HG03342 (cell line): ENCODE measurements around the gene ZHX3.

Experiments
- ATAC-seq: cut with Tn5 transposase; IDR thresholded peaks from one replicate; pipeline ENCODE4 v1.9.1; 2021; ENCODE audit warnings: mild to moderate bottlenecking, moderate library complexity; ENCODE audit not compliant: unreplicated experiment

ZHX3 gene

DNA sequence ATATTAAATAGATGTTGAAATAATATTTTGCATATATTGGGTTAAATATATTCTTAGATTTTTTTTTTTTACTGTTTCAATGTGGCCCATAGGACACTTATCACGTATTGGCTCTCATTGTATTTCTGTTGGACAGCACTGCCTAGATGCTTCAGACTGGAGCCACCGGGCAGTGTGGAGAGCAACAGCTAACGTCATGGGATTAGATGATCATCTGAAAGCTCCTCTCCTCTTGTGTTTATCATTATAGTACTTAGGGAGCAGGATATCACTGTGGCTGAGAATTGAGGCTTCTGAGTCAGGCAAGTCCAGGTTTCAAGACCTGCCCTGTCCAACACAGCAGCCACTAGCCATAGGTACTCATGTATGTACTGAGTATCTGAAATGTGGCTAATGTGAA, 87.4 kb downstream of the ZHX3 start:
- ATAC-seq, result no peak

GRCh38 chr20:41229259-41229658, 88.3 kb downstream of the ZHX3 start:
- ATAC-seq, result no peak

- ATAC-seq, result peak; percentile 54
Observed at GRCh38 chr20:41228858-41229257, 88.7 kb downstream of the ZHX3 start.

DNA sequence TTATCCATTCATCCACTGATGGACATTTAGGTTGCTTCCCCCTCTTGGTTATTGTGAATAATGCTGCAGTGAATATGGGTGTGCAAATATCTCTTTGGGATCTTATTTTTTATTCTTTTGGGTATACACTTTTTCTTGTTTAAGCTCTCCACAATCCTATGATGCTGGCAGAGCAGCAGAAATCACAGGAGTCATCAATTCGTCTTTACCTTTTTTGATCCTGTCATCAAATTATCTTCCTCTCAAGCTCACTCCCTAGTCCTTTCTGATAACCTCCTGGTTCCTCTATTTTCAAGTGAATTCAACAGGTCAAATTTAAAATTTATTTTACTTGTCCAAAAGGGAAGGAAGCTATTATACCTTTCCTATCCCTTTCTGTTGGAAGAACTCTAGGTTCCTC, 91.1 kb downstream of the ZHX3 start:
- no peak for ATAC-seq

DNA sequence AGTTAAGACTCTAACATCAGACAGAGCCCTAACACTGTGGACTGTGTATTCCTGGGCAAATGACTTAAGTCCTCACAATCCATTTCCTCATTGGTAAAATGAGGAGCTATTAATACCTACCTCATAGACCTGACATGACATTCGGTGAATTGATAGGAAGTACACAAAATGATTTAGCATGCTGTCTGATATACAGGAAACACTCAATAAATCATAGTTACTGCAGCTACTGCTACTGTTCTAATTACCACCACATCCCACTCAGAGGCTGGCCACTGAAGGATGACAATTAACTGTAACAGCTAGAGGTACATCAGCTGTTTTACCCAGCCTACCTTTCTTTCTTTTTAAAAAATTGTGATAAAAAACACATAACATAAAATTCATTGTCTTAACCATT, 92.4 kb downstream of the ZHX3 start:
- no peak for ATAC-seq

GRCh38 chr20:41224281-41224680, 93.2 kb downstream of the ZHX3 start:
- ATAC-seq, result no peak

- ATAC-seq, result no peak
Observed at GRCh38 chr20:41223112-41223511, 94.4 kb downstream of the ZHX3 start.

DNA sequence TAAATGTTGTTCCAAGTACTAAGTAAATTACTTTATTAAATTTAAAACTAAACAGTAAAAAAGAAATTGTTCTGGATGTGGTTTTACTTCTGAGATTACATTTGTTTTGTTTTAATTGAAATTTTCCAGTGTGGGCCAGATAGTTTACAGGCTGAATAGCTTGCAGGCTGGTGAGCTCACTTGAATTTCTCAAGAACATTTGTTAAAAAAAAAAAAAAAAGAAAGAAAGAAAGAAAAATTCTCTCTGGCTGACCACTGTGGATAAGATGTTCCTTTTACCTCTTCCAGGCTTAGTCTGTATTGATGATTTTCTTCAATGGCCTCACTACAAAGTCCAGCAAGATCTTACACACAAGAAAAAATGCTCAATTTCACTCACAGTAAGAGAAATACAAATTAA, 94.8 kb downstream of the ZHX3 start:
- no peak for ATAC-seq

DNA sequence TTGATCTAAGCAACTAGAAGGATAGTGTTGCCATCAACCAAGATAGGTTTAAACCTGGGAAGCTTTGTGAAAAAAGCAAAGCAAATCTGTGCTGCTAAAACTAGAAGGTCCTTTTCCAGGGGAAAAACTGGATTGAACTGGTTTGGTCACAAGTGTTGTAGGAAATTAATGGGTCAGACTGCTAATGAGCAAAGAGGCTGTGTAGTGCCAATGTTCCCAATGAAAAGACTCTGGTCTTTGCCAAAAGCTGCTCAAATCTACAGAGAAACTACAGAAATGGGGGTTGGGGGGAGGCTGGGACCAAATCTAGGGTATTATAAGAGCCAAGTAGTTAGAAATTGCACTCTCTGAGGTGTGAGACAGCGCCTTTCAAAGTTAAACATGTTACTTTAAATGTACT, 95.2 kb downstream of the ZHX3 start:
- ATAC-seq, result no peak

- ATAC-seq, result no peak
Observed at GRCh38 chr20:41221614-41222218, 95.8 kb downstream of the ZHX3 start.

- ATAC-seq, result no peak
Observed at GRCh38 chr20:41219824-41220223, 97.7 kb downstream of the ZHX3 start.

DNA sequence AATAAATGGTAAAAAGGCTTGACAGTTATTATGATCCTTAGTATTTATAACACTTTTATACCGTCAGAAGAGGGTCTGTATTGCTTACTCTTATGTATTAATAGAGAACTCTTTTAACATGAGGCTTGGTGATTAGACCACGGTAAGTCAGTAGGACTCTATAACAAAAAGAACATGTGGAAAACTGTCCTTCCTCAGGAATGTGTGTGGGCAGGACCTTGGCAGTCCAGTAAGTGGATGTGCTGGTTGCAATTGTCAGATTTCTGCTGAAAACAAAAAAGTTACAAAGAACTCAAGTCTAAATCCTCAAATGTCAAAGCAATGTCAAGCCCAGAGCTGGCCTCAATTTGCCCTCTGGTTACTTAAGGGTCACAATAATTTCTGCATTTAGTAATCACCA, 99.1 kb downstream of the ZHX3 start:
- no peak for ATAC-seq

- ATAC-seq, result no peak
Observed at GRCh38 chr20:41217422-41217821, 100.1 kb downstream of the ZHX3 start.

- ATAC-seq, result no peak
Observed at GRCh38 chr20:41214666-41215065, 102.9 kb downstream of the ZHX3 start.

DNA sequence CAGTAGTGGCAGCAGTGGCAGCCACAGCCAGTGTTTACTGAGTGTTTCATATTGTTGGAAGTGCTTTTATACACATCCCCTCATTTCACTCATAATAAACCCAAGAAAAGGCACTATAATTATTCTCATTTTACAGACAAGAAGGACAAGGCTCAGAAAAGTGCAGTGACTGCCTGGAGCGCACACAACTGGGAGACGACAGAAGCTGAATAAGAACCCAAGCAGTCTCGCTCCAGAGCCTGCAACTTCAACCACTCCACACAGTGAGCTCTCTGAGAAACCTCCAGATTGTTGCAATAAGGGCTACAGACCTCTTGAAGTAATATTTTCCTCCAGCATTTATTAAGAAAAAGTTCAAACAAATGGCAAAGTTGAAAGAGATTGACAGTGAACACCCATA, 103.3 kb downstream of the ZHX3 start:
- ATAC-seq, result no peak

- ATAC-seq, result no peak
Observed at GRCh38 chr20:41213150-41213820, 104.2 kb downstream of the ZHX3 start.

DNA sequence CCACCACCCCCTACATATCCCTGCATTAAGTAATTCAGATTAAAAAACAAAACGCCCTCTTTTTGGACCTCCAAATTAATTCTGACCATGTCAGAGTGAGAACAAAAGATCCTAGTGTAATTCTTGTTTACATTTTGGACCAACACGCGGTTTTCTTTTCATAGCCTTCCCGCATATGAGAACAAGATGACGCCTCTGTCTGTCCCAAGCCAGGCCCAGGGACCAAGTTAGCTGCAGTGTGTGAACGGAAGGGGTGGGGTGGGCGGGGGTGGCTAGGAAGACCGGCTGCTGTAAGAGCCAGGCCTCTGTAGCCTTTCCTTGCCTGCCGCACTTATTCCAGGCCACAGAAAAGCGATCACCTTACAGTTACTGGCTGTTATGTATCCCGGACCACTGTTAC, 112.2 kb downstream of the ZHX3 start:
- no peak for ATAC-seq

DNA sequence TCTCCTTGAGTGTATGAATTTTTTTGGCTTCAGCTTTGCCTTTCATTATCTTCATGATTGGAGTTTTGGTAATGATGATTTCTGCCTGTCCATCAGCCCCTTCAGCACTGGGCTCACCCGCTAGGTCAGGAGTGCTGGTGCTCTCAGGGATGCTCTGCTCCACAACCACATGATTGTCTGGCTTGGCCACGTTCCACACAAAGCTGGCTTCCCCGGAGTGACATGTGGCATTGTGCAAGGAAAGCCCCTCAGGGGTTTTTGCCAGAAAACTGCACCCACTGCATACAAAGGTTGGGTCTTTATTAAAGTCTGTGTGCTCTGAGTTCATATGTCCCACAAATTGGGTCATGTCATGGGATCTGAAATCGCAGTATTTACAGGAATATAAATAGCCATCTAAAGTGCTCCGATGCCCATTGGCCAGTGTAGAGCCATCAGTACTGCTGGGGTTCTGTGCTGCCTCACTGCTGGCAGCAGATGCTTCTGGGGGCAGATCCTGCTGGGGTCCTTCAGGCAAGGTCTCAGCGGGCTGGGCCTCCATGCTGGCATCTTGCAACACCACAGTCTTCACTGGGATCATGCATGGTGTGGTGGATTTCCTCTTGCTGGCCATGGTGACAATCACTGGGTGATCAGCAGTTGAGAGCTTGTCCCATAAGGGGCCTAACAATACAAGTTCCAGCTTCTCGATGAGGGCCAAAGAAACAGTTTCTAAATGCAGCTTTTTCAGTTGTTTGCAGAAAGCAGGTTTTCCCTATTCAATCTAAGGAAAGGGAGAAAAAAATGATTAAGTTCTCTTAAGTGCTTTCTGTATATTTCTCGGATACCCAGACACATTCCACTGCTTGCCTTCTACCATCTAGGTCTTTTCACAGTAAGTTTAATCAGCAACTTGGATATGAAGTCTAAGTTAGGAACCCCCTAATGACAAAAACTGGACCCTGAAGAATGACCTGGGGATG, 112.9 kb downstream of the ZHX3 start:
- ATAC-seq, result no peak

DNA sequence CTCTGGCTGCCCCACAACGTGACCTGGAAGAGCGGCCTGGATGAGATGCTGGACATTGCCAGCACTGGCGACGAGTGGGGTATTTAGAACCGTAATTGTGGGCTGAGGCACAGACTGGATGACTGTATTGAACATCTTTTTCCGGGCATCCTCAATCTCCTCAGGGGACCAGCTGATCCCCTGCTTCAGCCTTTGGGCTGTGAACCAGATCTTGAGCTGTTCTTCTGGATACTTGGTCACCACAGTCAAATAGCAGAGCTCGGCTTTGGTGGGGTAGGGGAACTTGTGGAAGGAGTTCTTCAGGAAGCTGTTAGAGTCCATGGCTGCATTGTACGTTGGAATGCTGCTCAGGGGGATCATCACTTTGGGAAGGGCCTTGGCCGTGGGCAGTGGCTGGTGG, 113.9 kb downstream of the ZHX3 start:
- no peak for ATAC-seq

- no peak for ATAC-seq
Observed at GRCh38 chr20:41202426-41202825, 115.1 kb downstream of the ZHX3 start.

DNA sequence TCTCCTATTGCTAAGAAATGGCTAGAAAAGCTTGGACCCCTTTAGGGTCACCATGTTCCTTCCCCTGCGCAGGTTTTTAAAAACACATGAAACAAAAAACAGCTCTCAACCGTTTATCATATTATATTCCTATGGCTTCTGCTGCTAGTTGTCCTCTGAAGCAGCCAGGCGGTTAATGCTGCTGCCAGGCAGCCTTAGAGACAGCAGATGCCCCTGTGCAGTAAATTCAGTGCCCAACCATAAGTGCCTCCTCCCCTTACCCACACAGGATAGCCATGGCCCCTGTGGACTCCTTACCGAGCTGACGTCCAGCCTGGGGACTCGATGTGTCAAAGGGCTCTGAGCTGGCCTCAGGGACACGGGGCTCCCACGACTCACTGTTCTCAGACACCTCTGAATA, 115.8 kb downstream of the ZHX3 start:
- ATAC-seq, result no peak
